ENCODE results near the gene RAD51. TPM values are rescaled to one million over a fixed set of nuclear protein-coding genes. Genes with fewer than 3 reads are reported as not detected.

RAD51 gene
- total and polyA plus RNA-seq, 4 donors: 0.95 to 2.2 (median 1.2) TPM

DNA sequence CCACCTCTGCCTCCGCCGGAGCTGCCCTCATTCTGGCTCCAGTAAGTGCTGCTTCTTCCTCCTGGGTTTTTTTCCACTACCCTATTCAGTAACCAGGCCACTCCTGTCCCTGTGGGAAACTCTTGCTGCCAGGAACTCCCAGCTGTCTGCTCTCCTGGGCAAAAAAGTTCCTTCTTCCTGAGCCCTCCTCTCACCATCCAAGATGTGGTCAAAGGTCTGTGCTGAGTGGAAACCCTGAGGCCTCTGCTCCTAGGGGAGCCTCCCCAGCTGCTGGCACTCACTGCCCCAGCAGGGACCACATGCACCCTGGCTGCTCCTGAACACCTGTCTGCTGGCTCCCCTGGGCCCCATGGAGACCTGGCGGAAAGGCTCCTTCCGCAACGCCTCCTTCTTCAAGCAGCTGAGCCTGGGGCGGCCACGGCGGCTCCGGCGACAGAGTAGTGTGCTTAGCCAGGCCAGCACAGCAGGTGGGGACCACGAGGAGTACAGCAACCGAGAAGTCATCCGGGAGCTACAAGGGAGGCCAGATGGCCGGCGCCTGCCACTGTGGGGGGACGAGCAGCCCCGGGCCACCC, 75.3 kb downstream of the RAD51 start:
- TF ChIP-seq CTCF (IDR thresholded peaks at IDR 0.05; ENCODE audit: control extremely low read depth, extremely low read depth): no peak
- peak overlapping the region in 1 of 2 donors; percentile 48 for H3K27ac ChIP-seq (ENCODE audit: low read depth in 1 of 2, low read length in 1 of 2)
- 68 to 78% methylated on average over 17 of the region's 17 CpGs for WGBS, 2 donors
- peaks cover 13 to 38% (median 23%) of the 10 kb centered on the region in 4 donors for H3K36me3 ChIP-seq (ENCODE audit: control insufficient read depth in 4 of 4, insufficient read depth in 4 of 4, low read length in 4 of 4)
- ATAC-seq (ENCODE audit: insufficient read depth, low FRiP score) (no peak), DNase-seq (no peak)
- H3K4me3 ChIP-seq: no peak overlapping the region
- no peaks in the 10 kb centered on the region for H3K9me3 ChIP-seq (ENCODE audit: control insufficient read depth in 4 of 4, insufficient read depth in 3 of 4, low read length in 3 of 4)
- H3K4me1 ChIP-seq (ENCODE audit: control insufficient read depth in 5 of 5, insufficient read depth in 5 of 5, low read length in 5 of 5): peaks cover 0 to 8% (median 0%) of the 10 kb centered on the region in 5 donors
- H3K27me3 ChIP-seq (ENCODE audit: control insufficient read depth in 3 of 3, insufficient read depth in 3 of 3, low read length in 2 of 3): no peaks in the 10 kb centered on the region
- no peak overlapping the region for H3K9ac ChIP-seq (ENCODE audit: insufficient read depth in 1 of 2, low read length in 2 of 2)

- 95 to 100% methylated on average over 5 of the region's 5 CpGs for WGBS, 2 donors
- ATAC-seq (ENCODE audit: insufficient read depth, low FRiP score) (no peak), DNase-seq (no peak)
- H3K9ac ChIP-seq (ENCODE audit: insufficient read depth in 1 of 2, low read length in 2 of 2): no peak overlapping the region
- H3K9me3 ChIP-seq (ENCODE audit: control insufficient read depth in 4 of 4, insufficient read depth in 3 of 4, low read length in 3 of 4): no peaks in the 10 kb centered on the region
- no peak overlapping the region for H3K27ac ChIP-seq (ENCODE audit: low read depth in 1 of 2, low read length in 1 of 2)
- peaks cover 14 to 48% (median 28%) of the 10 kb centered on the region in 4 donors for H3K36me3 ChIP-seq (ENCODE audit: control insufficient read depth in 4 of 4, insufficient read depth in 4 of 4, low read length in 4 of 4)
- H3K4me3 ChIP-seq: no peak overlapping the region
- no peak for TF ChIP-seq CTCF (IDR thresholded peaks at IDR 0.05; ENCODE audit: control extremely low read depth, extremely low read depth)
- peaks cover 0 to 4% (median 0%) of the 10 kb centered on the region in 5 donors for H3K4me1 ChIP-seq (ENCODE audit: control insufficient read depth in 5 of 5, insufficient read depth in 5 of 5, low read length in 5 of 5)
- no peaks in the 10 kb centered on the region for H3K27me3 ChIP-seq (ENCODE audit: control insufficient read depth in 3 of 3, insufficient read depth in 3 of 3, low read length in 2 of 3)
Measured at GRCh38 chr15:40771242-40771641, 76.3 kb downstream of the RAD51 start.

DNA sequence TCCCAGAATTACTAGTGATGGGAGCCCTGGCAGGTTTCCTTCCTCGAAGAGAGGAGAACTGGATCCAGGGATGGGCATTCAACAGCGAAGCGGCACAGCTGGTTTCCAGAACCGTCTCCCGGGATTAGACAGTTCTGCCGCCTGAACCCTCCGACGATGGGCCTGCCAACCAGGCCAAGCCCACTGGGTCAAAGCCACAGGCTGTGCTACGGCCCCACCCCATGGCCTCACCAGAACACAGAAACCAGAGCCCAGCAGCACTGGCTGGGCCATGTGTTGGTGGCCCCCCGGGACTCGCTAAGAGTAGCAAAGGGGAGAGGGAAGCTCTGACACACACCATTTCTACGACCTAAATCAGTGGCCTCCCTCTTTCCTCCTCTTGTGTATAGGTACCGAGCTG, 77.0 kb downstream of the RAD51 start:
- no peak for TF ChIP-seq CTCF (IDR thresholded peaks at IDR 0.05; ENCODE audit: control extremely low read depth, extremely low read depth)
- no peak for DNase-seq
- Histone ChIP-seq H3K27ac (ENCODE audit: low read depth in 1 of 2, low read length in 1 of 2) (no peak overlapping the region), H3K27me3 (ENCODE audit: control insufficient read depth in 3 of 3, insufficient read depth in 3 of 3, low read length in 2 of 3) (no peaks in the 10 kb centered on the region), H3K4me1 (ENCODE audit: control insufficient read depth in 5 of 5, insufficient read depth in 5 of 5, low read length in 5 of 5) (peaks cover 0 to 7% (median 0%) of the 10 kb centered on the region in 5 donors), H3K36me3 (ENCODE audit: control insufficient read depth in 4 of 4, insufficient read depth in 4 of 4, low read length in 4 of 4) (peaks cover 14 to 53% (median 33%) of the 10 kb centered on the region in 4 donors), H3K9me3 (ENCODE audit: control insufficient read depth in 4 of 4, insufficient read depth in 3 of 4, low read length in 3 of 4) (no peaks in the 10 kb centered on the region), H3K9ac (ENCODE audit: insufficient read depth in 1 of 2, low read length in 2 of 2) (no peak overlapping the region), H3K4me3 (no peak overlapping the region)
- no peak for ATAC-seq (ENCODE audit: insufficient read depth, low FRiP score)
- 93 to 94% methylated on average over 13 of the region's 13 CpGs for WGBS, 2 donors

DNA sequence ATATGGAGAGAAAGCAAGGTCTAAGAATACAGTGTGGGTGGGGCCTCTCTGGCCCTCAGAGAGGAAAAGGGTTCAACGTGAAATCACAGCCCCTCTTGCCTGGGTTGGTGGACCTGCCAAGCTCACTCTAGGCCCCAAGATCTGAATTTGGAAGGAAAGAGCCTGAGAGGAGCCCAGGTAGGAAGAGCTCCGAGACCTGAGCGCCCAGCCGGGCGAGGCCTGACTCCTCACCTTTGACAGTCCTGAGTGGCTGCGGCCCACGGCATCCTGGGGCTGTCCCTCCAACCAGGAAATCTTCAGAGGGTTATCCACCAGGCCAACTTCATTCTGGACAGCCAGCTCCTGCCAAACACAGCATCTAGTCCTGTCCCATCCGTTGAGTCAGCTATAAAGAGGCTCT, 78.5 kb downstream of the RAD51 start:
- DNase-seq (no peak), ATAC-seq (ENCODE audit: insufficient read depth, low FRiP score) (no peak)
- 86 to 94% methylated on average over 8 of the region's 8 CpGs for WGBS, 2 donors
- Histone ChIP-seq H3K36me3 (ENCODE audit: control insufficient read depth in 4 of 4, insufficient read depth in 4 of 4, low read length in 4 of 4) (peaks cover 14 to 50% (median 37%) of the 10 kb centered on the region in 4 donors), H3K9ac (ENCODE audit: insufficient read depth in 1 of 2, low read length in 2 of 2) (no peak overlapping the region), H3K27me3 (ENCODE audit: control insufficient read depth in 3 of 3, insufficient read depth in 3 of 3, low read length in 2 of 3) (no peaks in the 10 kb centered on the region), H3K27ac (ENCODE audit: low read depth in 1 of 2, low read length in 1 of 2) (no peak overlapping the region), H3K9me3 (ENCODE audit: control insufficient read depth in 4 of 4, insufficient read depth in 3 of 4, low read length in 3 of 4) (no peaks in the 10 kb centered on the region), H3K4me3 (no peak overlapping the region), H3K4me1 (ENCODE audit: control insufficient read depth in 5 of 5, insufficient read depth in 5 of 5, low read length in 5 of 5) (peaks cover 0 to 7% (median 0%) of the 10 kb centered on the region in 5 donors)
- no peak for TF ChIP-seq CTCF (IDR thresholded peaks at IDR 0.05; ENCODE audit: control extremely low read depth, extremely low read depth)
